Heart right ventricle (tissue), 16 donors: ENCODE data around the gene RAD51B. TPM values are rescaled to one million over a fixed set of nuclear protein-coding genes. Genes with fewer than 3 reads are reported as not detected.
A peak's percentile ranks its signal among the peaks of the same experiment; 100 is the strongest.

Source experiments
- ATAC-seq, 8 donors: fragments of 200-7000 bp; cut with Tn5 transposase; one replicate each; pipeline ENCODE4 v1.9.1; 2020; ENCODE audit warnings: mild to moderate bottlenecking in 8 of 8, moderate library complexity in 8 of 8, moderate number of reproducible peaks in 1 of 8
- DNase-seq, 2 donors: peaks; one replicate each; pipeline ENCODE4 v3.0.0-alpha.2; 2020
- H3K27ac ChIP-seq, 10 donors: fragments of 200-600 bp; sonication (generic) in 2 of 10; one replicate each; pipeline versions ENCODE4 v1.5.0 to v1.8.0; 2020 to 2022; ENCODE audit warnings: mild to moderate bottlenecking in 3 of 10
- H3K27me3 ChIP-seq, 7 donors: fragments of 200-600 bp; one replicate each; pipeline ENCODE4 v1.8.0; 2021 to 2022; ENCODE audit warnings: mild to moderate bottlenecking in 2 of 7
- H3K36me3 ChIP-seq, 9 donors: fragments of 200-600 bp; sonication (generic) in 1 of 9; one replicate each; pipeline versions ENCODE4 v1.5.0 to v1.8.0; 2020 to 2022; ENCODE audit warnings: mild to moderate bottlenecking in 2 of 9
- H3K4me1 ChIP-seq, 9 donors: fragments of 200-600 bp; sonication (generic) in 1 of 9; one replicate each; pipeline versions ENCODE4 v1.5.0 to v1.8.0; 2020 to 2022; ENCODE audit warnings: mild to moderate bottlenecking in 4 of 9
- H3K4me3 ChIP-seq, 10 donors: fragments of 200-600 bp; sonication (generic) in 2 of 10; one replicate each; pipeline versions ENCODE4 v1.5.0 to v1.8.0; 2020 to 2022; ENCODE audit warnings: mild to moderate bottlenecking in 7 of 10, moderate library complexity in 2 of 10
- H3K9me3 ChIP-seq, 11 donors: fragments of 200-600 bp in 10 of 11; sonication (generic) in 2 of 11; one replicate each; pipeline versions ENCODE4 v1.5.0 to v1.8.0; 2013 to 2022; ENCODE audit warnings: mild to moderate bottlenecking in 2 of 11, control low read depth in 1 of 11, moderate library complexity in 1 of 11
- WGBS, 2 donors: extraction: QIAGEN DNeasy Blood & Tissue Kit; methylation state at CpG; one replicate each; pipeline ENCODE4 v1.1.7; 2013; ENCODE audit warnings: inconsistent platforms in 1 of 2; 5-methylcytosine and 5-hydroxymethylcytosine counted together
- intact Hi-C, 10 donors: fragments of 100-400 bp; cut with DNase I; formaldehyde crosslinking; loops; one replicate each; pipeline versions ENCODE4 v1.11.1 to v1.14.2; 2022
- polyA plus RNA-seq, 2 donors: library from polyadenylated mRNA; stranded (reverse); fragments of 200-250 nt; gene quantifications; one replicate each; pipeline ENCODE4 v1.2.3, GENCODE V29; 2013
- total RNA-seq, 10 donors: library from RNA; stranded (reverse); fragmentation: NEBNext Ultra II Directional in 3 of 10; extraction: Animal tissue kit (Norgen Biotek cat#: 25700) in 3 of 10; gene quantifications; one replicate each; pipeline versions ENCODE4 v1.2.1 to v1.2.4, GENCODE V29; 2021 to 2023
- TF ChIP-seq, protein P1 (sequence below), 9 donors: fragments of 200-600 bp; sonication (generic) in 2 of 9; IDR thresholded peaks; one replicate each; pipeline versions ENCODE4 v1.5.0 to v1.8.0; 2021 to 2022; ENCODE audit warnings: antibody characterized with exemption in 9 of 9, mild to moderate bottlenecking in 5 of 9, moderate library complexity in 1 of 9
- donor health status: Arrhythmogenic right ventricular cardiomyopathy.
- donor health status: ischemic (EF 13 %, LVEDD 7.1; RV severe dilation, severe dysfunction).
- donor health status: healthy with polysubstance abuse.
- donor health status: DM: no; HTN: yes; CAD: no.
- donor health status: DM: no; HTN: no; CAD: no.
- donor health status: ischemic (EF 25% LVEDD 6.9; RV normal size, moderate dysfunction).
- donor health status: ischemic (EF 25% LVEDD 5.7; RV mildly dilated, moderate dysfunction).
- donor health status: healthy.
- donor health status: DM: yes; HTN: yes; CAD: no.
- donor health status: Ischemic cardiomyopathy.
- donor health status: ischemic (EF 35%, LVEDD 5.7; RV mildly dilated, moderate dysfunction).
- donor health status: nonischemic (EF 11% LVEDD 7.7; RV severe dilation, severe dysfunction).
- donor health status: DM: yes; HTN: yes; CAD: no.
- donor health status: PGD.
- donor health status: ischemic (EF 29% LVEDD 5.4; RV normal size, mild dysfunction).
- donor health status: nonischemic (EF 23%, LVEDD 6.1; RV moderate dilation, normal function).

The RAD51B gene
- total and polyA plus RNA-seq, 12 donors, result 0.88 to 8.6 (median 3.5) TPM

DNA sequence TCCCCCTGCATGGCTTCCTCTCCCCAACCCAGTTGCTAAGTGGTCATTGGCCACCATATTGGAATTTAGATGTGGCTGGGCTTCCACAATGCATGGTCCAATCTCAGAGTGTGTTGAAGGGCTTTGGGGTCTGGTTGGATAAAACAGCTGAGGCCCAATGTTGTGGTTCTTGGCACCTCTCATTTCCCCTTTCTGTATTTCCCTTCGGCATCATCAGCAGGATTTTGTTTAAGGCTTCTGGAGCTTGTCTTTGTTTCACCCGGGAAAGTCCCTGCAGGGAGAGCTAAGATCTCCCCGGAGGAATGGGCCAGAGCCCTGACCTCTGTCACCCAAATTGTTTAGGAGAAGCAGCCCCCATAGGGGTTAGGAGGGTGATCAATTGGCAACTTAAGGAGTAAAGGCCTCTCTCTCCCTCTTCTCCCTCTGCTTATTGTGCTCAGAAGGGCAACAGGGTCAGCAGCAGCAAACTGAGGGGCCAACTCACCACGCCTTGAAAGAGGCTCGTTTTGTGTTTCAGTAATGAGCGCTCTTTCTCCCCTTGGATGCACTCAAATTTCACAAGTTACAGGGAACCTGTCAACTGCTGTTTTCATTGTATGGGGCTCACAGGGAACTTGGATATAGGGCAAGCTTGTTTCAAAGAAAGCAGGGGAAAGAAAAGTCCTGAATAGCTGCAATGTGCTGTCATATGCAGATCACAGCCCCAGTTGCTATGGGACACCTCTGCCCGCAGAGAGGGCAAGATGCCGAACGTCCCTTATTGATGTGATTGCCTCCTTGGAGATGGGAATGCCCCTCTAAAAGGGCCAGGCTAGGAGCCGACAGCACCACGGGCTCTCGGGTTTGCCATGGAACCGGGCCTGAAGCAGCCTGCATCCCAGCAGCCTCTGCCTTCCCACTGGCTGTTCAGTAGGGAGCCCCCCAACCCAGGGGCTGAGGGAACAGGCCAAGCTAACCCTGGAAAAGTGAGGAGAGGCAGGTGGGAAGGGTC, 749.6 kb downstream of the RAD51B start:
- H3K4me3 ChIP-seq, result no peak overlapping the region
- H3K27ac ChIP-seq, result peak overlapping the region in 8 of 10 donors; percentile 8 to 68 (median 36)
- DNase-seq, result no peak
- peaks cover 0 to 6% (median 0%) of the 10 kb centered on the region in 11 donors for H3K9me3 ChIP-seq
- no peaks in the 10 kb centered on the region for H3K27me3 ChIP-seq
- no peaks in the 10 kb centered on the region for H3K36me3 ChIP-seq
- 80 to 87% methylated on average over 13 of the region's 13 CpGs for WGBS, 2 donors
- TF ChIP-seq, protein P1, sequence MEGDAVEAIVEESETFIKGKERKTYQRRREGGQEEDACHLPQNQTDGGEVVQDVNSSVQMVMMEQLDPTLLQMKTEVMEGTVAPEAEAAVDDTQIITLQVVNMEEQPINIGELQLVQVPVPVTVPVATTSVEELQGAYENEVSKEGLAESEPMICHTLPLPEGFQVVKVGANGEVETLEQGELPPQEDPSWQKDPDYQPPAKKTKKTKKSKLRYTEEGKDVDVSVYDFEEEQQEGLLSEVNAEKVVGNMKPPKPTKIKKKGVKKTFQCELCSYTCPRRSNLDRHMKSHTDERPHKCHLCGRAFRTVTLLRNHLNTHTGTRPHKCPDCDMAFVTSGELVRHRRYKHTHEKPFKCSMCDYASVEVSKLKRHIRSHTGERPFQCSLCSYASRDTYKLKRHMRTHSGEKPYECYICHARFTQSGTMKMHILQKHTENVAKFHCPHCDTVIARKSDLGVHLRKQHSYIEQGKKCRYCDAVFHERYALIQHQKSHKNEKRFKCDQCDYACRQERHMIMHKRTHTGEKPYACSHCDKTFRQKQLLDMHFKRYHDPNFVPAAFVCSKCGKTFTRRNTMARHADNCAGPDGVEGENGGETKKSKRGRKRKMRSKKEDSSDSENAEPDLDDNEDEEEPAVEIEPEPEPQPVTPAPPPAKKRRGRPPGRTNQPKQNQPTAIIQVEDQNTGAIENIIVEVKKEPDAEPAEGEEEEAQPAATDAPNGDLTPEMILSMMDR (IDR thresholded peaks at IDR 0.05), result no peak
- peaks cover 5 to 51% (median 45%) of the 10 kb centered on the region in 9 donors for H3K4me1 ChIP-seq
- intact Hi-C loops, result no loop called here
- no peak for ATAC-seq

DNA sequence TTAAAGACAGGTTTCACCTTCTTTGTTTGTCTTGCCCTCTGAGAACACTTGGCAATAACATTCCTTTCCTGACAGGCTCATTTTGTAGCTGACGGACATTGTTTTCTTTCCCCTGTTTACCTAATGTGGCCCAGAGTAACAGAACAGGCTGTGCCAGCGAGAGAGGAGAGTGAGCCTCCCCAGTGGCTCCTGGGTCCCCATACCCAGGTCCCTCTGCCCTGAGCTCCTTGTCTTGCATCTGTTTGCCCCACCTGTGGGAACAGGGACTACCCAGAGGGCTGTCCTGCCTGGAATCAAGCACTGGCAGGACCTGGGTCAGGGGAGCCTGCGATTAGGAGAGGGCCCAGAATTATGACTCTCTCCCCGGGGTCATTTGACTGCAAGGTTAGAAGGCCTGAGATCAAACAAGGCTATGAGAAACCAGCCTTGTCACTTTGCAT, 750.4 kb downstream of the RAD51B start:
- H3K4me3 ChIP-seq, result no peak overlapping the region
- ATAC-seq (peak in 4 of 8 donors; percentile 7 to 76 (median 30)), DNase-seq (no peak)
- WGBS, 2 donors, result 59 to 67% methylated on average over 4 of the region's 4 CpGs
- H3K27ac ChIP-seq, result peak overlapping the region in 7 of 10 donors; percentile 8 to 68 (median 37)
- intact Hi-C loops, result no loop called here
- peaks cover 3 to 48% (median 42%) of the 10 kb centered on the region in 9 donors for H3K4me1 ChIP-seq
- no peaks in the 10 kb centered on the region for H3K36me3 ChIP-seq
- H3K9me3 ChIP-seq, result peaks cover 0 to 6% (median 0%) of the 10 kb centered on the region in 11 donors
- TF ChIP-seq, protein P1 (IDR thresholded peaks at IDR 0.05), result no peak
- no peaks in the 10 kb centered on the region for H3K27me3 ChIP-seq

DNA sequence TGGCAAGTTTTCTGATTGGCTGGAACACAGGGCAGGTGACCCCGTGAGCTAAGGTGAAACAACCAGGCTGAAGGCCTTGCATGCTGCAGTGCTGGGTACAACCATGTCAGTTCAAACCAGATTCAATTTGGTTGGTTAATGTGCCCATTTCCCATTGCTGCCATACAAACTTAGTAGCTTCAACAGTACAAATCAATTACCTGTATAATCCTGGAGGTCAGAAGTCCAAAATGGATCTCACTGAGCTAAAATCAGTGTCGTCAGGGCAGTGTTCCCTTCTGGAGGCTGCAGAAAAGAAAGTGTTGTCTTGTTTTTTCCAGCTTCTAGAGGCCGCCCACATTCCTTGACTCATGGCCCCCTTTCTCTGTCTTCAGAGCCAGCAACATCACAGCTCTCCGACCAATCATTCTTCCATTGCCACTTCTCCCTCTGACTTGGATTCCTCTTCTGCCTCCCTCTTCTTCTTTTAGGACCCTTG, 751.6 kb downstream of the RAD51B start:
- Histone ChIP-seq H3K4me1 (peaks cover 3 to 43% (median 30%) of the 10 kb centered on the region in 9 donors), H3K9me3 (peaks cover 0 to 6% (median 0%) of the 10 kb centered on the region in 11 donors), H3K27ac (no peak overlapping the region), H3K36me3 (no peaks in the 10 kb centered on the region), H3K4me3 (no peak overlapping the region), H3K27me3 (no peaks in the 10 kb centered on the region)
- TF ChIP-seq, protein P1 (IDR thresholded peaks at IDR 0.05), result no peak
- DNase-seq (no peak), ATAC-seq (no peak)
- WGBS, 2 donors, result 99% methylated on average over 4 of the region's 4 CpGs
- intact Hi-C loops, result no loop called here

DNA sequence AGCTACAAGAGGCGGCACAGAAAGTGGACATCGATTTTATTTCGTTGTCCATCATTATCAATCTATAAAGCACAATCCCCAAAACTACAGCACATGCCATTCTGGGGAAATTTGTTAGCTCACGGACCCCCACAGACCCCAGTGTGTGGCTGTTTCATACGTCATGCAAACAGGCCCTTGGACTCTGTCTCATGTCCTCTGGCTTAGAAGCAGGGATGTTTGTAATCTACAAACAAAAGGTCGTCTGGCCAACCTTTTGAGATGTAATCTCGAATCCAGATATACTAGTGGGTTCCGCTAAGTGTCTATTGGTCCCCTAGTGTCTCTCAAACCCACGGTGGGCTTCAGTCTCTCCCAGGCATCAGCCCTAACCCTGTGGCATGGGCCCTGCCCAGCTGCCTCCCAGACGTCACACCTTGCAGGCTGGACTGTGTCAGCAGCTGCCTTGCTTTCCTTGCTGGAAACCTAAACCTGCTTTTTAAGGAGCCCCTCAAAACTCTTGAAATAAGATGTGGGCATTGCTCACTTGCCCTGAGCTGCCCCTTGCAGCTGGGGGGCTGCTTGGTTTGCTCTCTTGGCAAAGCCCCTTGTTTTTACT, 752.4 kb downstream of the RAD51B start:
- TF ChIP-seq, protein P1 (IDR thresholded peaks at IDR 0.05), result no peak
- no peak for DNase-seq

More for the DNA sequence above, 752.4 kb downstream of the RAD51B start:
- intact Hi-C loops, result no loop called here
- Histone ChIP-seq H3K4me3 (no peak overlapping the region), H3K9me3 (peaks cover 0 to 6% (median 0%) of the 10 kb centered on the region in 11 donors), H3K27ac (no peak overlapping the region), H3K4me1 (peaks cover 3 to 49% (median 25%) of the 10 kb centered on the region in 9 donors), H3K36me3 (no peaks in the 10 kb centered on the region), H3K27me3 (no peaks in the 10 kb centered on the region)
- no peak for ATAC-seq
- WGBS, 2 donors, result 86 to 91% methylated on average over 10 of the region's 10 CpGs
